Keratinocyte (primary cell): ENCODE results near the gene SLC15A4. TPM values are rescaled to one million over a fixed set of nuclear protein-coding genes. Genes with fewer than 3 reads are reported as not detected.

Source experiments
- DNase-seq: peaks from one replicate; pipeline ENCODE4 v3.0.0-alpha.2; 2011; ENCODE audit warnings: low read depth, missing footprints, low spot score
- FAIRE-seq: peaks from 2 replicates; lab custom pipeline; 2011; peaks lifted over from hg19 to GRCh38; lab: Jason Lieb, UNC
- H2AFZ ChIP-seq: 2 replicates; pipeline ENCODE4 v1.6.0; 2012; ENCODE audit warnings: low read length, control low read depth, inconsistent platforms; ENCODE audit not compliant: control insufficient read depth
- H3K27ac ChIP-seq: 2 replicates; pipeline ENCODE4 v1.5.1; 2011; ENCODE audit warnings: low read length; ENCODE audit not compliant: control insufficient read depth, insufficient read depth
- H3K27me3 ChIP-seq: 3 replicates; pipeline ENCODE4 v1.6.0; 2011; ENCODE audit warnings: low read length; ENCODE audit not compliant: control insufficient read depth, insufficient read depth; ENCODE audit errors: extremely low read depth
- H3K36me3 ChIP-seq, 2 experiments: 2 replicates in 1 of 2; 3 replicates in 1 of 2; pipeline ENCODE4 v1.5.1; 2011; ENCODE audit warnings: low read length in 2 of 2, mild to moderate bottlenecking in 1 of 2; ENCODE audit not compliant: control insufficient read depth in 2 of 2, insufficient read depth in 2 of 2; ENCODE audit errors: extremely low read depth in 1 of 2
- H3K4me1 ChIP-seq: 3 replicates; pipeline ENCODE4 v1.5.1; 2011; ENCODE audit warnings: low read length; ENCODE audit not compliant: control insufficient read depth, insufficient read depth; ENCODE audit errors: extremely low read depth
- H3K4me2 ChIP-seq: 3 replicates; pipeline ENCODE4 v1.6.0; 2011; ENCODE audit warnings: low read depth, low read length; ENCODE audit not compliant: control insufficient read depth, insufficient read depth; ENCODE audit errors: extremely low read depth
- H3K4me3 ChIP-seq, 3 experiments: fragments of 200-600 bp in 1 of 3; sonication (generic) in 1 of 3; 2 replicates in 2 of 3; 3 replicates in 1 of 3; pipeline ENCODE4 v1.5.1; 2011 to 2016; ENCODE audit warnings: low read length in 3 of 3, mild to moderate bottlenecking in 3 of 3, control low read depth in 2 of 3, inconsistent platforms in 1 of 3, low read depth in 1 of 3, mixed read lengths in 1 of 3, mixed run types in 1 of 3, moderate library complexity in 1 of 3; ENCODE audit not compliant: control insufficient read depth in 2 of 3, insufficient read depth in 2 of 3; ENCODE audit errors: extremely low read depth in 1 of 3
- H3K79me2 ChIP-seq: 2 replicates; pipeline ENCODE4 v1.6.0; 2012; ENCODE audit warnings: low read length; ENCODE audit not compliant: control insufficient read depth, insufficient read depth
- H3K9ac ChIP-seq: 3 replicates; pipeline ENCODE4 v1.6.0; 2011; ENCODE audit warnings: low read length; ENCODE audit not compliant: control insufficient read depth, insufficient read depth; ENCODE audit errors: extremely low read depth
- H3K9me1 ChIP-seq: 3 replicates; pipeline ENCODE4 v1.6.0; 2011; ENCODE audit warnings: low read length; ENCODE audit not compliant: control insufficient read depth, insufficient read depth; ENCODE audit errors: extremely low read depth
- H3K9me3 ChIP-seq: 2 replicates; pipeline ENCODE4 v1.5.1; 2012; ENCODE audit warnings: low read depth, low read length; ENCODE audit not compliant: control insufficient read depth
- H4K20me1 ChIP-seq: 3 replicates; pipeline ENCODE4 v1.6.0; 2011; ENCODE audit warnings: low read length; ENCODE audit not compliant: control insufficient read depth, insufficient read depth; ENCODE audit errors: extremely low read depth
- CTCF ChIP-seq, 3 experiments: IDR thresholded peaks in 1 of 3; conservative IDR thresholded peaks in 1 of 3; optimal IDR thresholded peaks in 1 of 3; 2 replicates in 2 of 3; 3 replicates in 1 of 3; pipeline versions ENCODE3 to v1.5.1; 2011; ENCODE audit warnings: low read length in 3 of 3, mild to moderate bottlenecking in 3 of 3, moderate library complexity in 2 of 3, control low read depth in 1 of 3, inconsistent platforms in 1 of 3; ENCODE audit not compliant: insufficient read depth in 2 of 3; ENCODE audit errors: extremely low read depth in 1 of 3
- EZH2 ChIP-seq: IDR thresholded peaks from one replicate; pipeline ENCODE4 v1.6.1; 2012; ENCODE audit warnings: inconsistent platforms, mild to moderate bottlenecking, low read length, moderate library complexity
- dilution Hi-C: fragments of 300-500 bp; cut with MboI; formaldehyde crosslinking; loops from one replicate; pipeline ENCODE4 v1.7.0; 2020; ENCODE audit warnings: low sequenced_read_pairs; ENCODE audit not compliant: extremely low pct_ligation_motif_present
- polyA plus RNA-seq, 5 experiments: library from polyadenylated mRNA; depleted of rRNA in 3 of 5; stranded (reverse) in 3 of 5; stranded (forward) in 1 of 5; unstranded in 1 of 5; fragments of >200 nt; gene quantifications; 1 replicate in 1 of 5; 2 replicates in 3 of 5; 3 replicates in 1 of 5; pipeline versions ENCODE4 v1.2.1 to v1.2.3, GENCODE V29; 2011 to 2012; ENCODE audit warnings: missing spikeins in 2 of 5, low read depth in 1 of 5, low replicate concordance in 1 of 5

The SLC15A4 gene
- polyA plus RNA-seq, 1 donor (not counting 4 experiments of a cell fraction or from before 2014, with no cell fraction given): 39.3 TPM

- DNase-seq (no peak), FAIRE-seq (no peak)
- dilution Hi-C loops: no loop called here
- no peaks in the 10 kb centered on the region for H3K79me2 ChIP-seq
- no peaks in the 10 kb centered on the region for H3K9me1 ChIP-seq
- no peak for TF ChIP-seq EZH2
- no peak for TF ChIP-seq CTCF (optimal IDR thresholded peaks at IDR 0.05 in 1 of 3, IDR thresholded peaks at IDR 0.05 in 1 of 3, conservative IDR thresholded peaks at IDR 0.05 in 1 of 3; ENCODE audit: extremely low read depth in 1 of 3, insufficient read depth in 2 of 3, low read length in 3 of 3)
- no peak overlapping the region for H3K9ac ChIP-seq
- no peak overlapping the region for H3K4me3 ChIP-seq
- no peaks in the 10 kb centered on the region for H3K4me1 ChIP-seq
- H3K36me3 ChIP-seq: peaks cover 7 to 20% of the 10 kb centered on the region in 2 experiments
- H3K4me2 ChIP-seq: no peak overlapping the region
- no peaks in the 10 kb centered on the region for H4K20me1 ChIP-seq
- H3K9me3 ChIP-seq: no peaks in the 10 kb centered on the region
- no peaks in the 10 kb centered on the region for H3K27me3 ChIP-seq
- no peak overlapping the region for H2AFZ ChIP-seq
- H3K27ac ChIP-seq: no peak overlapping the region
Measured at GRCh38 chr12:128790221-128790620, 33.5 kb downstream of the SLC15A4 start.

- Histone ChIP-seq H3K4me2 (no peak overlapping the region), H3K9ac (no peak overlapping the region), H4K20me1 (no peaks in the 10 kb centered on the region), H2AFZ (no peak overlapping the region), H3K9me3 (no peaks in the 10 kb centered on the region), H3K4me3 (no peak overlapping the region), H3K9me1 (no peaks in the 10 kb centered on the region), H3K27ac (no peak overlapping the region), H3K4me1 (no peaks in the 10 kb centered on the region), H3K36me3 (peaks cover 4 to 15% of the 10 kb centered on the region in 2 experiments), H3K79me2 (no peaks in the 10 kb centered on the region), H3K27me3 (no peaks in the 10 kb centered on the region)
- DNase-seq (no peak), FAIRE-seq (no peak)
- no peak for TF ChIP-seq CTCF (optimal IDR thresholded peaks at IDR 0.05 in 1 of 3, IDR thresholded peaks at IDR 0.05 in 1 of 3, conservative IDR thresholded peaks at IDR 0.05 in 1 of 3; ENCODE audit: extremely low read depth in 1 of 3, insufficient read depth in 2 of 3, low read length in 3 of 3)
- TF ChIP-seq EZH2: no peak
- dilution Hi-C loops: no loop called here
Measured at GRCh38 chr12:128789356-128789929, 34.3 kb downstream of the SLC15A4 start.
